Kidney (tissue), 14 donors: ENCODE data around the gene TRAF7. TPM values are rescaled to one million over a fixed set of nuclear protein-coding genes. Genes with fewer than 3 reads are reported as not detected.
"Not testable (repeated sequence)": the region's sequence is repeated elsewhere in the genome, so short reads cannot be mapped to it uniquely, and the experiment has no call there.

ENCODE experiments used
- DNase-seq, 5 donors: peaks; one replicate each; pipeline ENCODE4 v3.0.0-alpha.2; 2013 to 2020
- FAIRE-seq: peaks from 2 replicates; lab custom pipeline; 2012; peaks lifted over from hg19 to GRCh38; lab: Jason Lieb, UNC
- H3K27ac ChIP-seq, 2 donors: one replicate each; pipeline ENCODE4 v1.7.0; 2013; ENCODE audit warnings: low read depth in 2 of 2, low read length in 2 of 2, inconsistent platforms in 1 of 2
- H3K27me3 ChIP-seq: one replicate; pipeline ENCODE4 v1.7.1; 2013; ENCODE audit warnings: low read length, inconsistent platforms; ENCODE audit not compliant: control insufficient read depth, insufficient read depth
- H3K36me3 ChIP-seq, 3 donors: one replicate each; pipeline versions ENCODE4 v1.7.0 to v1.7.1; 2013; ENCODE audit warnings: low read length in 3 of 3, control low read depth in 1 of 3, inconsistent platforms in 1 of 3; ENCODE audit not compliant: insufficient read depth in 3 of 3, control insufficient read depth in 2 of 3
- H3K4me1 ChIP-seq, 3 donors: one replicate each; pipeline versions ENCODE4 v1.7.0 to v1.7.1; 2013; ENCODE audit warnings: low read length in 3 of 3, inconsistent platforms in 1 of 3, low read depth in 1 of 3; ENCODE audit not compliant: control insufficient read depth in 2 of 3, insufficient read depth in 2 of 3
- H3K4me3 ChIP-seq, 3 donors: one replicate each; pipeline versions ENCODE4 v1.7.0 to v1.8.1; 2013; ENCODE audit warnings: low read length in 3 of 3, control low read depth in 1 of 3, inconsistent platforms in 1 of 3
- H3K9ac ChIP-seq, 3 donors: one replicate each; pipeline versions ENCODE4 v1.7.0 to v1.7.1; 2013; ENCODE audit warnings: low read length in 3 of 3, control low read depth in 1 of 3, inconsistent platforms in 1 of 3
- H3K9me3 ChIP-seq, 3 donors: one replicate each; pipeline versions ENCODE4 v1.7.0 to v1.7.1; 2013; ENCODE audit warnings: low read length in 3 of 3, control low read depth in 1 of 3, inconsistent platforms in 1 of 3; ENCODE audit not compliant: control insufficient read depth in 2 of 3, insufficient read depth in 1 of 3
- CTCF ChIP-seq: IDR thresholded peaks from 3 replicates; pipeline ENCODE4 v1.5.1; 2012; ENCODE audit warnings: mild to moderate bottlenecking, moderate library complexity, borderline replicate concordance; ENCODE audit not compliant: insufficient read depth; ENCODE audit errors: extremely low read depth
- intact Hi-C: fragments of 100-400 bp; cut with DNase I; formaldehyde crosslinking; loops from one replicate; pipeline ENCODE4 v1.11.1; 2022
- polyA plus RNA-seq: library from polyadenylated mRNA; stranded (reverse); fragments of 350-450 nt; fragmentation: Illumina TruSeq; extraction: RNeasy Lipid Tissue Mini Kit (QIAGEN cat#74804); gene quantifications from one replicate; pipeline ENCODE4 v1.2.3, GENCODE V29; 2014; ENCODE audit warnings: low read depth, low replicate concordance; ENCODE audit not compliant: insufficient read depth
- total RNA-seq: library from RNA; stranded (reverse); fragmentation: NEBNext Ultra II Directional; extraction: Animal tissue kit (Norgen Biotek cat#: 25700); gene quantifications from one replicate; pipeline ENCODE4 v1.2.1, GENCODE V29; 2021
- donor health status: control.
- donor health status: control.
- donor health status: control.
- donor health status: control.
- donor health status: control.
- donor health status: DM: yes; HTN: yes; CAD: no.
- donor health status: Normal renal cell carcinoma (clear cell type).

TRAF7 gene
- total and polyA plus RNA-seq, 2 donors from 2014 or later, result 26.1 to 66.8 TPM

GRCh38 chr16:2115591-2115973 is 40.0 kb upstream of the TRAF7 start:
- no peak overlapping the region for H3K4me3 ChIP-seq
- H3K4me1 ChIP-seq, result no peaks in the 10 kb centered on the region
- no peaks in the 10 kb centered on the region for H3K9me3 ChIP-seq
- intact Hi-C loops, result no loop called here
- DNase-seq, result peak in 1 of 5 donors; percentile 55
- no peak overlapping the region for H3K9ac ChIP-seq
- no peaks in the 10 kb centered on the region for H3K27me3 ChIP-seq
- no peak for TF ChIP-seq CTCF
- H3K27ac ChIP-seq, result no peak overlapping the region
- FAIRE-seq, result no peak
- H3K36me3 ChIP-seq, result no peaks in the 10 kb centered on the region

- H3K27me3 ChIP-seq, H3K4me3 ChIP-seq, H3K9ac ChIP-seq, H3K36me3 ChIP-seq, intact Hi-C loops, H3K9me3 ChIP-seq, FAIRE-seq, H3K27ac ChIP-seq, H3K4me1 ChIP-seq: not testable (repeated sequence)
- peak in 1 of 5 donors; percentile 71 for DNase-seq
Observed at GRCh38 chr16:2116428-2116827, 39.2 kb upstream of the TRAF7 start.

DNA sequence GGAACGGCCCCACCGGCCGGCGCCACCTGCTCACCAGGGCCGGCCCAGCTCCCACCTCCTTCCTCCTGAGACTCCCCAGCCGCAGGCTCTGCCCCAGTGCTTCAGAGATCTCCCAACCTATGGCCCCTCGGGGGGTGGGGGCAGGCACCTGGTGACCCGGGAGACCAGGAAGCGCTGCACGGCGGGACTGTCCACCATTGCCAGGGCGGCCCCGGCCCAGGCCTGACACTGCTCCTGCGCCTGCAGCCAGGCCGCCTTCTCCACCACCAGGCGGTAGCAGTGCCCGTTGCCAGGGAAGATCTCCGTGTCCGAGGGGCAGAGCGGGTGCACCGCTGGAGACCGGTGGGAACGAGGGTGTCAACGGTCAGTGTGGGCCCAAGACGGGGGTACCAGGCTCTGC is 38.2 kb upstream of the TRAF7 start:
- H3K9me3 ChIP-seq, H3K36me3 ChIP-seq, H3K4me3 ChIP-seq, FAIRE-seq, H3K27ac ChIP-seq, DNase-seq, intact Hi-C loops, H3K9ac ChIP-seq, H3K4me1 ChIP-seq, H3K27me3 ChIP-seq: not testable (repeated sequence)

DNA sequence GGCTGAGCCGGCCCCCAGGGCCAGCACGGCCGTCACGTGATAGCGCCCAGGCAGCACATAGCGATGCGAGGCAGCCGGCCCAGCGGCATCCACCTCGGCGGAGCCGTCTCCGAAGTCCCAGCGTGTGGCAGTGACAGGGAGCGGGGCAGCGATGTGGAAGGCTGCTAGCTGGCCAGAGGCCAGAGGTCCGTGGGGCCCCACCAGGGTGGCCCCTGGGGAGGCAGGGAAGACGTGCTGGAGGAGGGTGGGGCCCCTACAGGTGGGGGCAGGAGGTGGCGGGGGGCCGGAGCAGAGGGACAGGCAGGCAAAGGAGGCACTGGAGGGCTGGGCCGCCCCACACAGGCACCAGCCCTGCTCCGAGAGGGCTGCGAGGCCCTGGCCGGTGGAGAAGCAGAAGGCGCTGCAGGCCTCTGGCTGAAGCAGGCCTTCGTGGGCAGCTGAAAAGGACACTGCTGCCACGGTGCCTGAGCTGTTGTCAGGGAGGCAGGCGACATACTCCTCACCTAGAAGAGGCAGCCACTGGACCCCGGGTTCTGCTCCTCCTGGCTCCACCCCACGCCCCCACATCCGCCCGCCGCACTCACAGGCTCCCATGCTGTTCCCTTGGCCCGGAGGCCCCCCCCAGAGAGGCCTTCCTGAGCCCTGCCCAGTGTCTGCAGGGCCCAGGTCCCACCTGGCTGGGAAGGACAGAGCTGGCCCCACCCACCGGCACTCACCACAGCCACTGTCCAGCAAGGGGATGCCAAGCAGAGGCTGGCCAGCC is 37.4 kb upstream of the TRAF7 start:
- H3K9ac ChIP-seq, H3K36me3 ChIP-seq, H3K27me3 ChIP-seq, H3K4me3 ChIP-seq, H3K4me1 ChIP-seq, FAIRE-seq, H3K27ac ChIP-seq, intact Hi-C loops, H3K9me3 ChIP-seq: not testable (repeated sequence)
- peak in 1 of 5 donors; percentile 70 for DNase-seq

- H3K9me3 ChIP-seq, intact Hi-C loops, FAIRE-seq, H3K27ac ChIP-seq, H3K36me3 ChIP-seq, H3K27me3 ChIP-seq, H3K4me3 ChIP-seq, H3K9ac ChIP-seq: not testable (repeated sequence)
- DNase-seq, result peak in 3 of 5 donors; percentile 28 to 63 (median 47)
- peaks cover 0 to 11% (median 0%) of the 10 kb centered on the region in 3 donors for H3K4me1 ChIP-seq
Observed at GRCh38 chr16:2121325-2121724, 34.3 kb upstream of the TRAF7 start.
